Raji (cell line): ENCODE measurements around the gene ZBED4.

Source experiments
- POLR2A ChIP-seq: IDR thresholded peaks from 2 replicates; pipeline ENCODE4 v1.6.1; 2011; ENCODE audit warnings: low read depth, low read length, control low read depth; ENCODE audit not compliant: insufficient read depth

Gene ZBED4

GRCh38 chr22:49934891-49935557 lies 81.4 kb downstream of the ZBED4 start:
- no peak for TF ChIP-seq POLR2A

- no peak for TF ChIP-seq POLR2A
Observed at GRCh38 chr22:49935561-49935960, 81.9 kb downstream of the ZBED4 start.

- TF ChIP-seq POLR2A = peak; percentile 49
Observed at GRCh38 chr22:49936018-49936972, 82.7 kb downstream of the ZBED4 start.

GRCh38 chr22:49936973-49937757 lies 83.5 kb downstream of the ZBED4 start:
- no peak for TF ChIP-seq POLR2A

- no peak for TF ChIP-seq POLR2A
Observed at GRCh38 chr22:49937758-49938564, 84.3 kb downstream of the ZBED4 start.

- TF ChIP-seq POLR2A = no peak
Observed at GRCh38 chr22:49938565-49939136, 85.0 kb downstream of the ZBED4 start.
